ENCODE measurements around the gene GFI1B. TPM values are rescaled to one million over a fixed set of nuclear protein-coding genes. Genes with fewer than 3 reads are reported as not detected.

The GFI1B gene
- total RNA-seq, 1 donor from 2014 or later, result 0.52 TPM

- ATAC-seq (no peak), DNase-seq (no peak)
- no peak overlapping the region for H3K4me3 ChIP-seq
- no peaks in the 10 kb centered on the region for H3K36me3 ChIP-seq
- no peaks in the 10 kb centered on the region for H3K9me3 ChIP-seq
- peaks cover 18% of the 10 kb centered on the region for H3K4me1 ChIP-seq
- TF ChIP-seq CTCF (IDR thresholded peaks at IDR 0.05), result no peak
- intact Hi-C loops (cut with DNase I), result no loop called here
- H3K27me3 ChIP-seq, result no peaks in the 10 kb centered on the region
- H3K27ac ChIP-seq, result no peak overlapping the region
Measured at GRCh38 chr9:132946631-132947295, 31.7 kb upstream of the GFI1B start.

- ATAC-seq (no peak), DNase-seq (no peak)
- Histone ChIP-seq H3K4me1 (peaks cover 8% of the 10 kb centered on the region), H3K9me3 (no peaks in the 10 kb centered on the region), H3K36me3 (no peaks in the 10 kb centered on the region), H3K27me3 (no peaks in the 10 kb centered on the region), H3K4me3 (no peak overlapping the region), H3K27ac (no peak overlapping the region)
- no peak for TF ChIP-seq CTCF (IDR thresholded peaks at IDR 0.05)
- intact Hi-C loops (cut with DNase I), result no loop called here
Measured at GRCh38 chr9:132947756-132948155, 30.7 kb upstream of the GFI1B start.

- Histone ChIP-seq H3K9me3 (no peaks in the 10 kb centered on the region), H3K4me3 (no peak overlapping the region), H3K4me1 (peaks cover 2% of the 10 kb centered on the region), H3K36me3 (no peaks in the 10 kb centered on the region), H3K27ac (no peak overlapping the region), H3K27me3 (no peaks in the 10 kb centered on the region)
- ATAC-seq (no peak), DNase-seq (no peak)
- intact Hi-C loops (cut with DNase I), result no loop called here
- no peak for TF ChIP-seq CTCF (IDR thresholded peaks at IDR 0.05)
Measured at GRCh38 chr9:132948482-132949050, 29.9 kb upstream of the GFI1B start.

- Histone ChIP-seq H3K4me3 (no peak overlapping the region), H3K36me3 (no peaks in the 10 kb centered on the region), H3K27me3 (no peaks in the 10 kb centered on the region), H3K4me1 (no peaks in the 10 kb centered on the region), H3K27ac (no peak overlapping the region), H3K9me3 (no peaks in the 10 kb centered on the region)
- intact Hi-C loops (cut with DNase I), result no loop called here
- TF ChIP-seq CTCF (IDR thresholded peaks at IDR 0.05), result no peak
- DNase-seq (no peak), ATAC-seq (no peak)
Measured at GRCh38 chr9:132949709-132950108, 28.8 kb upstream of the GFI1B start.

GRCh38 chr9:132955123-132955522, 23.4 kb upstream of the GFI1B start:
- Histone ChIP-seq H3K36me3 (no peaks in the 10 kb centered on the region), H3K4me3 (no peak overlapping the region), H3K9me3 (no peaks in the 10 kb centered on the region), H3K4me1 (no peaks in the 10 kb centered on the region), H3K27ac (no peak overlapping the region), H3K27me3 (no peaks in the 10 kb centered on the region)
- TF ChIP-seq CTCF (IDR thresholded peaks at IDR 0.05), result no peak
- intact Hi-C loops (cut with DNase I), result no loop called here
- ATAC-seq (no peak), DNase-seq (no peak)
